OCI-LY7 (cell line): ENCODE results near the gene RNF13.

Source experiments
- EZH2phosphoT487 ChIP-seq: fragments of 200-600 bp; sonication (generic); IDR thresholded peaks from 2 replicates; pipeline ENCODE4 v1.6.1; 2018; ENCODE audit warnings: low read depth, borderline replicate concordance, mild to moderate bottlenecking, mixed run types, antibody characterized with exemption, low read length, moderate library complexity, mixed read lengths
- TF ChIP-seq, protein P1 (sequence below): fragments of 200-600 bp; sonication (generic); conservative IDR thresholded peaks from 2 replicates; pipeline ENCODE4 v1.5.1; 2014; ENCODE audit warnings: mild to moderate bottlenecking, antibody characterized with exemption, low read length, moderate library complexity, mixed read lengths

DNA sequence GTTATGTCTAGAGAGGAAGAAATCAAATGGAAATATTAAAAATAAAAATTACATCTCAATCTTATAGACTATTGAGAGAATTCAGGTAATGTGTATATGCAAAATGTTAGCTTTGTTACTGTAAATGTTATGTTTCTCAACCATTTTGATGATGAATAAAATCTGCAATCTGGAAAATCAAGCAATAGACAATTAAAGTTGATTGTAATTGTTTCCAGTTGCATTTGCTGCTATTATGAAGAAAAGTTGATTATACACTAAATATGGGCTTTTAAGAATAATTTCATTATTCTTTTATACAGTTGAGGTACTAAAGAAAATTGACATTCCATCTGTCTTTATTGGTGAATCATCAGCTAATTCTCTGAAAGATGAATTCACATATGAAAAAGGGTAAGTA is 88.8 kb downstream of the RNF13 start:
- TF ChIP-seq, protein P1, sequence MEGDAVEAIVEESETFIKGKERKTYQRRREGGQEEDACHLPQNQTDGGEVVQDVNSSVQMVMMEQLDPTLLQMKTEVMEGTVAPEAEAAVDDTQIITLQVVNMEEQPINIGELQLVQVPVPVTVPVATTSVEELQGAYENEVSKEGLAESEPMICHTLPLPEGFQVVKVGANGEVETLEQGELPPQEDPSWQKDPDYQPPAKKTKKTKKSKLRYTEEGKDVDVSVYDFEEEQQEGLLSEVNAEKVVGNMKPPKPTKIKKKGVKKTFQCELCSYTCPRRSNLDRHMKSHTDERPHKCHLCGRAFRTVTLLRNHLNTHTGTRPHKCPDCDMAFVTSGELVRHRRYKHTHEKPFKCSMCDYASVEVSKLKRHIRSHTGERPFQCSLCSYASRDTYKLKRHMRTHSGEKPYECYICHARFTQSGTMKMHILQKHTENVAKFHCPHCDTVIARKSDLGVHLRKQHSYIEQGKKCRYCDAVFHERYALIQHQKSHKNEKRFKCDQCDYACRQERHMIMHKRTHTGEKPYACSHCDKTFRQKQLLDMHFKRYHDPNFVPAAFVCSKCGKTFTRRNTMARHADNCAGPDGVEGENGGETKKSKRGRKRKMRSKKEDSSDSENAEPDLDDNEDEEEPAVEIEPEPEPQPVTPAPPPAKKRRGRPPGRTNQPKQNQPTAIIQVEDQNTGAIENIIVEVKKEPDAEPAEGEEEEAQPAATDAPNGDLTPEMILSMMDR, result no peak
- no peak for TF ChIP-seq EZH2phosphoT487
